ENCODE measurements around the gene SNX30. TPM values are rescaled to one million over a fixed set of nuclear protein-coding genes. Genes with fewer than 3 reads are reported as not detected.

SNX30 gene
- total and polyA plus RNA-seq, 3 experiments from 2014 or later = 3.3 to 3.9 (median 3.7) TPM

DNA sequence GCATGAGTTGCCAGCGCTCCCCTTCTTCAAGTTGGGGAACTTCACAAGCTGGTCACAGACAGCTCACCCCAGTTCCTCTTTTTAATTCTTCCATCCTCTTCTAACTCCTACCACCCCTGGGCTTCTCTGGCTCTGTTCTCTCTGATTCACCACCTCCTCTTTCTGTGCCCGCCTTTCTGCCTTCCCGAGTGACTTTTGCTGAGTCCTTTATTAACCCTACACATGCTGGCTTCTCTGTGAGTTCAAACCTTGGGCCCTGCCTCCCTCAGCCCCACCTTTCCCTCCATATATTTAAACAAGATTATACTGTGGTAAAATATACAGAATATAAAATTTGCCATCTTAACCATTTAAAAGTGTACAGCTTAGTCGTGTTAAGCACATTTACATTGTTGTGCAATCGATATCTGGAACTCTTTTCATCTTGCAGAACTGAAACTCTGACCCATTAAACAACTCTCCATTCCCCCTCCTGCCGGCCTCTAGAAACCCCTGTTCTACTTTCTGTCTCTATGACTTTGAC lies 108.1 kb downstream of the SNX30 start:
- Mint-ChIP-seq H3K4me3 (no peak overlapping the region), H3K27ac (peak overlapping the region in 2 of 8 donors; percentile 19 to 38), H3K36me3 (peaks cover 4 to 27% (median 18%) of the 10 kb centered on the region in 3 donors), H3K4me1 (peaks cover 8 to 13% (median 11%) of the 10 kb centered on the region in 3 donors), H3K27me3 (no peaks in the 10 kb centered on the region), H3K9me3 (no peaks in the 10 kb centered on the region)
- Histone ChIP-seq H3K27me3 (ENCODE audit: insufficient read depth, low read length, poor library complexity, severe bottlenecking) (no peaks in the 10 kb centered on the region), H3K27ac (ENCODE audit: low read depth, low read length) (no peak overlapping the region), H3K36me3 (ENCODE audit: insufficient read depth, low read length) (no peaks in the 10 kb centered on the region), H3K9me3 (ENCODE audit: low read length) (no peaks in the 10 kb centered on the region), H3K4me1 (ENCODE audit: insufficient read depth, low read length) (no peaks in the 10 kb centered on the region), H3K4me3 (ENCODE audit: low read length) (no peak overlapping the region)
- POLR2A ChIA-PET = no interaction called here
- no peak for DNase-seq
- CTCF ChIA-PET = no interaction called here

DNA sequence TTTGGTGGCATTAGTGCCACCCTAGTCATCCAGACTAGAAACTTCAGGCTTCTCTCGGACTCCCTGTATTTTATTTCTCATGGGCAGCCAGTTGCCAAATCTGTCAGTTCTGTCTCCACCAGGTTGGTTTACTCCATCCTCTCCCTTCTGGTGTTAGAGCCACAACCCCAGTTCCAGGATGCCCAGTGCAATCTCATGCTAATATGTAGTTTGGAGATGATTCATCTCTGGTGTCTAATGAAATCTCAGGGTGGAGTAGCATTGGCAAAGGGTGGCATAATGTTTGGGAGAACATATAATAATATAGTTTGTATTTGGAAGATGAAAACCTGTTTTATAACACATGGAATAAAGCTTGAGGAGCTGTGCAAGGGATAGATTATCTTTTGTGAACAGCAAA lies 109.9 kb downstream of the SNX30 start:
- Histone ChIP-seq H3K36me3 (ENCODE audit: insufficient read depth, low read length) (peaks cover 3% of the 10 kb centered on the region), H3K27me3 (ENCODE audit: insufficient read depth, low read length, poor library complexity, severe bottlenecking) (no peaks in the 10 kb centered on the region), H3K9me3 (ENCODE audit: low read length) (no peaks in the 10 kb centered on the region), H3K4me3 (ENCODE audit: low read length) (no peak overlapping the region), H3K27ac (ENCODE audit: low read depth, low read length) (no peak overlapping the region), H3K4me1 (ENCODE audit: insufficient read depth, low read length) (no peaks in the 10 kb centered on the region)
- Mint-ChIP-seq H3K4me1 (peaks cover 3 to 15% (median 8%) of the 10 kb centered on the region in 3 donors), H3K4me3 (no peak overlapping the region), H3K9me3 (no peaks in the 10 kb centered on the region), H3K36me3 (peaks cover 4 to 28% (median 14%) of the 10 kb centered on the region in 3 donors), H3K27me3 (no peaks in the 10 kb centered on the region), H3K27ac (peak overlapping the region in 1 of 8 donors; percentile 13)
- no peak for DNase-seq
- ChIA-PET CTCF (no interaction called here), POLR2A (no interaction called here)

DNA sequence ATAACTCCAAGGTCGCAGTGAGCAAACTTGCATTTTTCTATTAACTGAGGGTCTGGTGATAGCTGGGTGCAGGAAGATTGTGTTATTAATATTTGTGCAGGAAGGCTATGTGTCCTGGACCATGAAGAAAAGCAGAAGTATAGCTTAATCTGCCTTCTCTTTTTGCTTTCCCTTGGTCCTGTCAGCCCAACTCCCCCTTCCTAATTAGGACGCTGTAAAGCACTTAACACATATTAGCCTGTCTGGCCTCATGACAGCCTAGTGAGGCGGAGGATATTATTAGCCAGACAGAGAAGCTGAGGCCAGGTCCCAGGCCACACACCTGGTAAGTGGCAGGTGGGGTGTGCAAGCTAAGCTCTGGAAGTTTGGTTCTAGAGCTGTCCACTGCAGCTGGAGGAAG lies 110.6 kb downstream of the SNX30 start:
- H3K9me3 ChIP-seq (ENCODE audit: low read length) = no peaks in the 10 kb centered on the region
- POLR2A ChIA-PET = no interaction called here
- no peak overlapping the region for H3K4me3 ChIP-seq (ENCODE audit: low read length)
- no peaks in the 10 kb centered on the region for H3K4me1 ChIP-seq (ENCODE audit: insufficient read depth, low read length)
- Mint-ChIP-seq H3K4me3 (no peak overlapping the region), H3K9me3 (no peaks in the 10 kb centered on the region), H3K27ac (no peak overlapping the region), H3K4me1 (peaks cover 5 to 15% (median 8%) of the 10 kb centered on the region in 3 donors), H3K36me3 (peaks cover 4 to 33% (median 14%) of the 10 kb centered on the region in 3 donors), H3K27me3 (no peaks in the 10 kb centered on the region)
- peaks cover 3% of the 10 kb centered on the region for H3K36me3 ChIP-seq (ENCODE audit: insufficient read depth, low read length)
- H3K27ac ChIP-seq (ENCODE audit: low read depth, low read length) = no peak overlapping the region
- no peak for DNase-seq
- CTCF ChIA-PET = no interaction called here
- no peaks in the 10 kb centered on the region for H3K27me3 ChIP-seq (ENCODE audit: insufficient read depth, low read length, poor library complexity, severe bottlenecking)

DNA sequence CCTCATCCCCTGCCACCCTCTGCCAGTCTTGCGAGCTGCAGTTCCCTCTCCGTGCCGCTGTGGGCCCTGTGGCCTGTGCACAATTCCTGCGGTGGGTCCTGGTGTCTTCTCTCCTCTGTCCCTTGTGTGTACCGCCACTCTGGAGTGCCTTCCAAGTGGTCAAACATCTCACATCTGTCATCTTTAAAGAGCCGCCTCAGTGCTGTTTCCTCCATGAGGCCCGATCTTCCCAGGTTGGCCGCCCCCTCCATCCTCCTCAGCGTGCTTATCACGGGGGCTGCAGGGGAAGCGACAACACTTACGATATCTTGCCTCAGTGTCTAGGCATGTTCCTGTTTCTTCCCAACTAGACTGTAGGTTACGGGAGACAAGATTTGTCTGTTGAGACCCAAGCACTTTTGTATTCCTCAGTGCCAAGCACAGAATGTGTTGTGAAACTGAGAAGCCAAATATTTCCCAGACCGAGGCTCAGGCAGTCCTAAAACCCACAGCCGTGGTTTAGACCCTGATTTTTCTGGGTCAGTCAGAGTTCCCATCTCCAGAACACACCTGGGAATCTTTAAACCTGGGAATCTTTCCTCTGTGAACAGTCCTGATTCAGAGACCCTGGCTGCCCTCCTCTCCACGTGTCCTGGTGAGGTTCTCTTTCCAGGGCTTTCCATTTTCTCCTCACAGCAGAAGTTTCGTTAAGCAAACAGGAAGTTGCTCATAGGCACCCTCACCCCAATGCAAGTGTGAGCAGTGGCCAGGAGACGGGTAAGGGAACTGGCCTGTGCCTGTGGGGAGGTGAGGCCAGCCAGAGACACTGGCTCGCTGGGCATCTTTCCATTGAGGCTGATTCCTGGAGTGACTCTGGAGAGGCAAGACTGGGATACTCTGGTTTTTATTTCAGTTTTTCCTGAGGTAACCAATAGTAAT lies 111.3 kb downstream of the SNX30 start:
- POLR2A ChIA-PET = no interaction called here
- DNase-seq = no peak
- Histone ChIP-seq H3K4me1 (ENCODE audit: insufficient read depth, low read length) (no peaks in the 10 kb centered on the region), H3K36me3 (ENCODE audit: insufficient read depth, low read length) (peaks cover 3% of the 10 kb centered on the region), H3K4me3 (ENCODE audit: low read length) (no peak overlapping the region), H3K9me3 (ENCODE audit: low read length) (no peaks in the 10 kb centered on the region), H3K27ac (ENCODE audit: low read depth, low read length) (no peak overlapping the region), H3K27me3 (ENCODE audit: insufficient read depth, low read length, poor library complexity, severe bottlenecking) (no peaks in the 10 kb centered on the region)
- CTCF ChIA-PET = no interaction called here
- peak overlapping the region in 1 of 8 donors; percentile 47 for H3K27ac Mint-ChIP-seq
- H3K4me1 Mint-ChIP-seq = peaks cover 3 to 15% (median 6%) of the 10 kb centered on the region in 3 donors
- H3K36me3 Mint-ChIP-seq = peaks cover 4 to 35% (median 14%) of the 10 kb centered on the region in 3 donors
- no peak overlapping the region for H3K4me3 Mint-ChIP-seq
- H3K27me3 Mint-ChIP-seq = no peaks in the 10 kb centered on the region
- no peaks in the 10 kb centered on the region for H3K9me3 Mint-ChIP-seq

DNA sequence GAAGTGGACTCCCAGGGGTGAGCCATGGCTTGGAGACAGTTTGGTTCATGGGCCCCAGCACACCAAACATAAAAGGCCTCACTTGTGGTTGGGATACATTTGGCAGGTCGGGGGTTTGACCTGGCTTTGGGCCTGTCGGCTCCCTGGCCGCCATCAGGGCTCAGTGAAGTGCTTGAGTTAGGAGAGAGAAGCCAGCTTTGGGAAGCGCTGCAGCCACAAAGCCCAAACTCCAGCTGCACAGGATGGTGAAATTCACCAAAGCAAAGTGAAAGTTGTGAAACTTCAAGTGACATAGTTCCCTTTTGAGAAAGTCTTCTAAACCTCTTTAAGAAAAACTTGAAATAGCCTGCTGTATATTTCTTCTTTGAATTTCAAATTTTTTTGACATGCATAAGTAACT lies 112.7 kb downstream of the SNX30 start:
- peak overlapping the region in 1 of 8 donors; percentile 32 for H3K27ac Mint-ChIP-seq
- no peak overlapping the region for H3K4me3 ChIP-seq (ENCODE audit: low read length)
- H3K4me1 ChIP-seq (ENCODE audit: insufficient read depth, low read length) = no peaks in the 10 kb centered on the region
- ChIA-PET POLR2A (no interaction called here), CTCF (interaction anchor here (1.3 kb wide), 1 partner anchor 18 kb away, joined by 3 read pairs; no protein-coding TSS in a partner anchor)
- no peaks in the 10 kb centered on the region for H3K9me3 ChIP-seq (ENCODE audit: low read length)
- no peaks in the 10 kb centered on the region for H3K27me3 ChIP-seq (ENCODE audit: insufficient read depth, low read length, poor library complexity, severe bottlenecking)
- peaks cover 3 to 15% (median 6%) of the 10 kb centered on the region in 3 donors for H3K4me1 Mint-ChIP-seq
- peaks cover 3% of the 10 kb centered on the region for H3K36me3 ChIP-seq (ENCODE audit: insufficient read depth, low read length)
- H3K36me3 Mint-ChIP-seq = peaks cover 8 to 40% (median 9%) of the 10 kb centered on the region in 3 donors
- DNase-seq = no peak
- H3K9me3 Mint-ChIP-seq = no peaks in the 10 kb centered on the region
- no peak overlapping the region for H3K27ac ChIP-seq (ENCODE audit: low read depth, low read length)
- no peak overlapping the region for H3K4me3 Mint-ChIP-seq
- no peaks in the 10 kb centered on the region for H3K27me3 Mint-ChIP-seq

DNA sequence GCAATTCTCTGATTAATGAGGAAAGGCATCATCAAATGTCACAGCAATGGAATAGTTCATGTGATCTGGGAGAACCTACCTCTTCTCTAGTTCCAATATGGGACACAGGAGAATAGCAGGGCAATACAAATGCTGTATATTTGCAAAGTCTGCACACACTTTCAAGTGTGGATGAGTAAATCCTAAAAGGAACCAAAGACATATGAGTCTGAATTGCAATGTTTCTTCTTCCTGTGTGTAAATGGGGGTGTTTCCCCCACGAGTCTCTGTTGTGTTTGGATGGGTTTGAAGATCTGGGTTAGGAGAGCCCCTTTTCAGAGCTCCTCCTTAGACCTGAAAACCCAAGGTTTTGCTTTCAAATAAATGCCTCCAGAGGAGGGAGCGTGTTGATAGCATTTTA lies 113.2 kb downstream of the SNX30 start:
- peaks cover 3 to 11% (median 6%) of the 10 kb centered on the region in 3 donors for H3K4me1 Mint-ChIP-seq
- no peaks in the 10 kb centered on the region for H3K27me3 Mint-ChIP-seq
- Histone ChIP-seq H3K9me3 (ENCODE audit: low read length) (no peaks in the 10 kb centered on the region), H3K27me3 (ENCODE audit: insufficient read depth, low read length, poor library complexity, severe bottlenecking) (no peaks in the 10 kb centered on the region), H3K36me3 (ENCODE audit: insufficient read depth, low read length) (peaks cover 3% of the 10 kb centered on the region), H3K27ac (ENCODE audit: low read depth, low read length) (no peak overlapping the region), H3K4me3 (ENCODE audit: low read length) (no peak overlapping the region), H3K4me1 (ENCODE audit: insufficient read depth, low read length) (no peaks in the 10 kb centered on the region)
- no peaks in the 10 kb centered on the region for H3K9me3 Mint-ChIP-seq
- no peak overlapping the region for H3K4me3 Mint-ChIP-seq
- H3K27ac Mint-ChIP-seq = peak overlapping the region in 2 of 8 donors; percentile 32 to 72
- H3K36me3 Mint-ChIP-seq = peaks cover 9 to 45% (median 10%) of the 10 kb centered on the region in 3 donors
- CTCF ChIA-PET = interaction anchor here (1.3 kb wide), 1 partner anchor 18 kb away, joined by 3 read pairs; no protein-coding TSS in a partner anchor
- no peak for DNase-seq
- POLR2A ChIA-PET = no interaction called here

DNA sequence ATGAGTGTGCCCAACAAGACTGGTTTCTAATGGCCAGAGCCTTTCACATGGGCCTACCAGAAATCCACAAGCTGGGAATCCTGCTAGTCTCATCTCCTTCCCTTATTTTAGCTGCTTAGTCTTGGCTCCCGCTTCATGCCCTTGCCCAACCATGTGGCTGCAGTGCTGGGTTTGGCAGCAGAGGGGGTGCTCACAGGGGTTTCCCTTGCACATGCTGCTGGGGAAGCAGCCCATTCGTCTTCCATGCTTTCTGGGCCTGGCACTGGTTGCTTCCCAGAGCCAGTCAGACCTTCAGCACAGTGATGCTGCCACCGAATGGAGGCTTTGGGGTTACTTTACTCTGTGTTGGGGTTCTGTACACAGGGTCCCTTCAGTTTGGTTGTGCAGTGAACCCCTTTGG lies 113.8 kb downstream of the SNX30 start:
- no peak overlapping the region for H3K4me3 Mint-ChIP-seq
- no peaks in the 10 kb centered on the region for H3K9me3 Mint-ChIP-seq
- Histone ChIP-seq H3K36me3 (ENCODE audit: insufficient read depth, low read length) (peaks cover 3% of the 10 kb centered on the region), H3K9me3 (ENCODE audit: low read length) (no peaks in the 10 kb centered on the region), H3K4me1 (ENCODE audit: insufficient read depth, low read length) (no peaks in the 10 kb centered on the region), H3K27ac (ENCODE audit: low read depth, low read length) (no peak overlapping the region), H3K4me3 (ENCODE audit: low read length) (no peak overlapping the region), H3K27me3 (ENCODE audit: insufficient read depth, low read length, poor library complexity, severe bottlenecking) (no peaks in the 10 kb centered on the region)
- DNase-seq = no peak
- H3K4me1 Mint-ChIP-seq = peaks cover 1 to 7% (median 6%) of the 10 kb centered on the region in 3 donors
- ChIA-PET CTCF (interaction anchor here (1.3 kb wide), 1 partner anchor 19 kb away, joined by 3 read pairs; no protein-coding TSS in a partner anchor), POLR2A (no interaction called here)
- no peak overlapping the region for H3K27ac Mint-ChIP-seq
- peaks cover 9 to 52% (median 12%) of the 10 kb centered on the region in 3 donors for H3K36me3 Mint-ChIP-seq
- no peaks in the 10 kb centered on the region for H3K27me3 Mint-ChIP-seq

DNA sequence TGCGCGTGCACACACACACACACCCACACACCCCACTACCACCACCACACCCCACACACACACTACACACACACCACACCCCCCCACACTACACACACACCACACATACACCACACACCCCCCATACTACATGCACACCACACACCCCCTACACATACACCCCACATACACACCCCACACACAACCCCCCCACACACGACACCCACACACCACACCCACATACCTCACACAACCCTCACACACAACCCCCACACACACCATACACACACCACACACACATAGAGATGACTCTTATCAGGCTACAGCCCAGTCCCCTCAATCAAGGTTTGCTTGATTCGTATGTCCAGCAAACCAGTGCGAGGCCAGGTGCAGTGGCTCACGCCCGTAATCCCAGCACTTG lies 114.4 kb downstream of the SNX30 start:
- Histone ChIP-seq H3K27me3 (ENCODE audit: insufficient read depth, low read length, poor library complexity, severe bottlenecking) (no peaks in the 10 kb centered on the region), H3K27ac (ENCODE audit: low read depth, low read length) (no peak overlapping the region), H3K36me3 (ENCODE audit: insufficient read depth, low read length) (peaks cover 3% of the 10 kb centered on the region), H3K4me1 (ENCODE audit: insufficient read depth, low read length) (no peaks in the 10 kb centered on the region), H3K4me3 (ENCODE audit: low read length) (no peak overlapping the region), H3K9me3 (ENCODE audit: low read length) (no peaks in the 10 kb centered on the region)
- POLR2A ChIA-PET = no interaction called here
- no peak overlapping the region for H3K27ac Mint-ChIP-seq
- H3K36me3 Mint-ChIP-seq = peaks cover 14 to 57% (median 17%) of the 10 kb centered on the region in 3 donors
- H3K9me3 Mint-ChIP-seq = no peaks in the 10 kb centered on the region
- no peak for DNase-seq
- H3K4me3 Mint-ChIP-seq = no peak overlapping the region
- peaks cover 1 to 7% (median 6%) of the 10 kb centered on the region in 3 donors for H3K4me1 Mint-ChIP-seq
- H3K27me3 Mint-ChIP-seq = no peaks in the 10 kb centered on the region
- CTCF ChIA-PET = no interaction called here

Data from CD8-positive, alpha-beta memory T cell (primary cell).